Measurements from ENCODE around the gene FRMPD2.

GRCh38 chr10:48255722-48256121 is 18.8 kb downstream of the FRMPD2 start:
- TF ChIP-seq SIN3A (IDR thresholded peaks at IDR 0.05; ENCODE audit: borderline replicate concordance, insufficient read depth, low read length) (no peak), FOXP2 (optimal IDR thresholded peaks at IDR 0.05; ENCODE audit: borderline replicate concordance, extremely low read depth, extremely low read length, insufficient read depth) (no peak), POLR2AphosphoS5 (IDR thresholded peaks at IDR 0.05; ENCODE audit: low read depth, low read length) (no peak), TAF1 (IDR thresholded peaks at IDR 0.05; ENCODE audit: borderline replicate concordance, insufficient read depth, low read length) (no peak)

Data from PFSK-1 (cell line).